Activated naive CD8-positive, alpha-beta T cell (primary cell): ENCODE measurements around the gene TARP.

ENCODE experiments used
- H3K27ac Mint-ChIP-seq: one replicate; pipeline ENCODE4 v1.8.0; 2021; ENCODE audit warnings: mixed read lengths
- H3K27me3 Mint-ChIP-seq: one replicate; pipeline ENCODE4 v1.8.0; 2021; ENCODE audit warnings: mixed read lengths
- H3K36me3 Mint-ChIP-seq: one replicate; pipeline ENCODE4 v1.8.0; 2021; ENCODE audit warnings: mixed read lengths
- H3K4me1 Mint-ChIP-seq: one replicate; pipeline ENCODE4 v1.8.0; 2021; ENCODE audit warnings: low read depth, mixed read lengths
- H3K4me3 Mint-ChIP-seq: one replicate; pipeline ENCODE4 v1.8.0; 2021; ENCODE audit warnings: mild to moderate bottlenecking, mixed read lengths
- H3K9me3 Mint-ChIP-seq: one replicate; pipeline ENCODE4 v1.8.0; 2021; ENCODE audit warnings: low read depth, mixed read lengths

The TARP gene

DNA sequence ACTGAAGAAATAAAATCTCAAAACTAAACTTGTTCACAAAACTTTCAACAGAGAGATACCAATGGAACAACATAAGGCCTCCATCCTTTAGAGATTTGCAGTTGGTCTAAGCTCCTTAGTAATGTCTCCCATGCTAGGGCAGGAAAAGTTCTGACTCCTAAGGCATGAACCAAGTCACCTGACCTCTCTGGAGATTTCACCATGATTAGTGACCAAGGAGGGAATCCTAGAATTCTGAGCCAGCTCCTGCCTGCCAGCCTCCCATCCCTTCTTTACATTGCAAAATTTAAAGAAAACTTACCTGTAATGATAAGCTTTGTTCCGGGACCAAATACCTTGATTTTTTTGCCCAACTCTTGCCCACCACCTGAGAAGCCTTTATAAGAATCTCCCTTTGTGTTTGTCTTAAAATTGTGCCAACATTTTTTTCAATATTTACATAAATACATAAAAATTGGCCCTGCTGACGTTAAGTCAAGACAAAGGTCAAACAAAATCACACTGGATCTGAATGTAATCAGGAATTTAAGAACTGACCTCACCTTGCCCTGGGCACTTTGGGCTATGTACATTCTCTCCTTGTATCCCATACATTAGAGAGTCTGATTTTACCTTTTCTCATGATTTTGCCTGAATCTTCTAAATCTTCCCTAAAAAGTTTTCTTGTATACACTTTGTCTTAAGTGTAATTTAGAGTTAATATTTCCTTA lies at the start of gene TARP:
Gene TARP, minus strand, starts transcription at position 351 of the 710 bp plus-strand sequence.
- Mint-ChIP-seq H3K36me3 (no peaks in the 10 kb centered on the region), H3K27ac (no peak within 1 kb of the TSS), H3K4me3 (no peak within 1 kb of the TSS), H3K9me3 (no peaks in the 10 kb centered on the region), H3K27me3 (no peaks in the 10 kb centered on the region), H3K4me1 (no peaks in the 10 kb centered on the region)

DNA sequence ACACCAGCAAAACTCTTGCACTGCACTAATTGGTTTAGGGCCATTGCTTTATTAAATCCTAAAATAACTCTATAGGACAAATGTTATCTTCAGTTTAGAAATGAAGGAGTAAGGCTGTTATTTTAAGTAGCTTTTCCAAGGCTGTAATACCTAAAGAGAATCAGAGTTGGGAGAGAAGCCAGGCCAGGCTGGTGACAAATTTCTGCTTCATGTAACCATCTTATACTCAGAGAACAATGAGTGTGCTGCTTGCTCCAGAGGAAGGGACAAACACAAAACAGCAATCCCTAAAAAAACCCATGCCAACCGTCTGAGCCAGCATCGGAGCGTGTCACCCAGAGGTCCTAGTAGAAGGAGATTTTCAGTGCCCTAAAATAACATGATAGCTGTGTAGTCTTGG lies 49.7 kb upstream of the TARP start:
- no peaks in the 10 kb centered on the region for H3K27me3 Mint-ChIP-seq
- no peak overlapping the region for H3K27ac Mint-ChIP-seq
- no peaks in the 10 kb centered on the region for H3K36me3 Mint-ChIP-seq
- no peak overlapping the region for H3K4me3 Mint-ChIP-seq
- no peaks in the 10 kb centered on the region for H3K9me3 Mint-ChIP-seq
- H3K4me1 Mint-ChIP-seq = peaks cover 33% of the 10 kb centered on the region

DNA sequence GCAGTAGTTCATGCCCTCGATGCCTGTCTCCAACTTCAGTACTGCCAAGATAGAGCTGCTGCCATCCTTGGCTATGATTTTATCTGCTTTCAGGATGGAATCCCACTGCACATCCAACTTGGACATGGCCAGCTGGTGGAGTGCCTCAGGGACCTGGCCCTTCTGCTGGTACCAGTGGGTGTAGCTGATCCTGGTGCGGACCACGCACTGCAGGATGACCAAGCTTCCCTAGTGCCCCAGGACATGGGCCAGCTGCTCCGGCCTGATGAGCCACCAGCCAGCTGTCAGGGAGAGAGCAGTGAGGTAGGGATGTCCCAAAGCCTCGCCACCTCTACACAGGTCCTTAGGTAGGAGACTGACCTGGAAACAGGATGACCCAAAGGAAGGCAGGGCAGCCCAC lies 49.0 kb upstream of the TARP start:
- Mint-ChIP-seq H3K36me3 (no peaks in the 10 kb centered on the region), H3K9me3 (no peaks in the 10 kb centered on the region), H3K4me3 (no peak overlapping the region), H3K4me1 (peaks cover 31% of the 10 kb centered on the region), H3K27me3 (no peaks in the 10 kb centered on the region), H3K27ac (no peak overlapping the region)

DNA sequence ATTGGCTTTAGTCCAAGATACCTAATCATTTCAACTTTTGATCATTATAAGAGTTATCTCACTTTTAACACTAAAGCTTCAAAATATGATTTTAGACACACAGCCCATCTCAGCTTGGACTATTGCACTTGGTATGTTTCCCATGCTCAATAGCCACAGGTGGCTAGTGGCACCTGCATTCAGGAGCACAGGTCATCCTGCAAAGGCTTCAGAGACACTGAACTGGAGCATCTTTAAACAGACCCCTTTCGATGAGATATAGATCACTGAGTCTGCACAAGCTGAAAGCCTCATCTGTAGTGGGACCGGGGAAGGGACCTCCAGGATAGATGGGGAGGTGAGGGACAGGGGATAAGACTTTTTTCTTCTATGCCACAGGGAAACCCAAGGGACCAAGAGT lies 48.5 kb upstream of the TARP start:
- Mint-ChIP-seq H3K27me3 (no peaks in the 10 kb centered on the region), H3K9me3 (no peaks in the 10 kb centered on the region), H3K27ac (no peak overlapping the region), H3K4me3 (no peak overlapping the region), H3K36me3 (no peaks in the 10 kb centered on the region), H3K4me1 (peaks cover 28% of the 10 kb centered on the region)

DNA sequence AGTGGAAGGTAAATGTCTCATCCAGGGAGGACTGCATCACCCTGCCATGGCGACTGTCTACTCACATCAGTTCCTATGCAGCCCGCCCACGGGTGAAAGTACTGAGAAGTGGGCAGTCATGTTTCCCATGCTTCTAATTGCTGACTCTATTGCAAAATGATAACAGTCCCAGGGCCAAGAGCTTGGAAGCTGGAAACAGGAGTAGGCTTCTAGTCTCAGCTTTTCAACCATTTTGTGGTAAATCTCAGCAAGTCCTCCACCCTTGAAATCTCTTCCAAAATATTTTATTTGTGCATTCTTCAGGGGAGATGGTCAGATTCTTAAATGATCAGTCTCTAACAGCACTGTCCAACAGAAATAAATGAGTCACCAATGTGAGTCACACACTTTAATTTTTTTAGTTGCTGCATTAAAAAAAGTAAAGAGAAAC lies 48.1 kb upstream of the TARP start:
- Mint-ChIP-seq H3K27me3 (no peaks in the 10 kb centered on the region), H3K9me3 (no peaks in the 10 kb centered on the region), H3K4me3 (no peak overlapping the region), H3K27ac (no peak overlapping the region), H3K36me3 (no peaks in the 10 kb centered on the region), H3K4me1 (peaks cover 27% of the 10 kb centered on the region)

DNA sequence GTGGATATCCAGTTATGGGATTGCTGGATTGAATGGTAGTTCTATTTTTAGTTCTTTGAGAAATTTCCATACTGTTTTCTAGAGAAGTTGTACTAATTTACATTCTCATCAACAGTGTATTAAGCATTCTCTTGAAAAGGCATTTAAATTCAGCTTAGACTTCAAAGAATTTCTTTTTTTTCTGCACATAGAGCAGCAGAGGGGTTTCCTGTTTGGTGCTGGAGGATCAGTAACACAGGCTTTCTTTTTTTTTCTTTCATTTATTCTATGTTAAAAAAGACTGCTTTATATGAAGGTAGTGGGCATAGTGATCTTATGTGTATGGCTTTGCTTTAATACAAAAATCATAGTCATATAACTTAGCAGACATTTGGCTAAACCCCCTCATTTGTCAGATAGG lies 47.6 kb upstream of the TARP start:
- H3K4me3 Mint-ChIP-seq = no peak overlapping the region
- H3K9me3 Mint-ChIP-seq = no peaks in the 10 kb centered on the region
- no peak overlapping the region for H3K27ac Mint-ChIP-seq
- peaks cover 27% of the 10 kb centered on the region for H3K4me1 Mint-ChIP-seq
- no peaks in the 10 kb centered on the region for H3K36me3 Mint-ChIP-seq
- no peaks in the 10 kb centered on the region for H3K27me3 Mint-ChIP-seq

DNA sequence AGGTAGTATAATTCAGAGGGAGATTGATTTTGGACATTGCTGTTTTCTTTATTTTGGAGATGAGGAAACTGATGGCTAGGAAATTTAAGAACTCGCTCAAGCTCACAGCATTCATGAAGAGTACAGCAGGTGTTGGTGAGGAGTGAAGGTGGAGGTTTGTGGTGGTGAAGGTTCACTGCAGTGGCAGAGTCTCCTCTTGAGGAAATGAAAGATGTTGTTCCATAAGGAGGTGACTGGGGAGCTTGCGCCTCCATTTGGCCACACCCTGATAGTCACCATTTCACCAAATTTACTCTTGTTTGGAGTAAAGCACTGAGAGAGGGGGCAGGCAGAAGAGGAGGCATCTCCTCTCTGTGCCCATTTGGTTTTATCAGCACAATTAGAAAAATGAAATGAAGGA lies 46.4 kb upstream of the TARP start:
- no peak overlapping the region for H3K4me3 Mint-ChIP-seq
- H3K9me3 Mint-ChIP-seq = no peaks in the 10 kb centered on the region
- peaks cover 27% of the 10 kb centered on the region for H3K4me1 Mint-ChIP-seq
- no peaks in the 10 kb centered on the region for H3K36me3 Mint-ChIP-seq
- peak overlapping the region; percentile 70 for H3K27ac Mint-ChIP-seq
- H3K27me3 Mint-ChIP-seq = no peaks in the 10 kb centered on the region

DNA sequence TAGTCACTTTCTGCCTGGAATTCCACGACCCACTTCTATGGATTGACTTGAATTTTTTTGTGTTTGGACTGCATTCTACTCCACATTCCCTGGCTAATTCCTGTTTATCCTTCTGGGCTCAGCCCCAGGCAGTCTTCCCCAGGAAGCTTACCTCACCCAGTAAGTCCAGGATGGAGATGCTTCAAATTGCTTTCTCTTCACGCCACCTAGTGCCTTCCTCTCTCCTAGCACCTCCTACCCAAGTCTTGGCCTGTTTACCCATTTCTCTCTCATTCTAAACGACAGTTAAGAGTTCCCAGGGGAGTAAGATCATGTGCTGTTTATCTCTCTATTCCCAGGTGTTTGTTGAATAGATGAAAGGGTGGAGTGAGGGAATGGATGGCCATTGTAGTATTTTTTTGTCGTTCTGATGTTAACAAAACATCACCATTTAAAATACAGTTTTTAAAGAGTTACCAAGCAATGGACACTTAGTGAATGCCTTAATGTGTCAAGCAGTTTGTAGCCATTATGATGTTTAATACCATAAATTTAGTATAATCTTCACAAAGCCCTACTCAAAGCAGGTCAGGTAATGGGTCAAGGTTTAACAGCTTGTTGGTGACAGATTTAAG lies 45.5 kb upstream of the TARP start:
- no peaks in the 10 kb centered on the region for H3K36me3 Mint-ChIP-seq
- peak overlapping the region; percentile 38 for H3K4me3 Mint-ChIP-seq
- no peaks in the 10 kb centered on the region for H3K27me3 Mint-ChIP-seq
- peak overlapping the region; percentile 43 for H3K27ac Mint-ChIP-seq
- no peaks in the 10 kb centered on the region for H3K9me3 Mint-ChIP-seq
- H3K4me1 Mint-ChIP-seq = peaks cover 27% of the 10 kb centered on the region

DNA sequence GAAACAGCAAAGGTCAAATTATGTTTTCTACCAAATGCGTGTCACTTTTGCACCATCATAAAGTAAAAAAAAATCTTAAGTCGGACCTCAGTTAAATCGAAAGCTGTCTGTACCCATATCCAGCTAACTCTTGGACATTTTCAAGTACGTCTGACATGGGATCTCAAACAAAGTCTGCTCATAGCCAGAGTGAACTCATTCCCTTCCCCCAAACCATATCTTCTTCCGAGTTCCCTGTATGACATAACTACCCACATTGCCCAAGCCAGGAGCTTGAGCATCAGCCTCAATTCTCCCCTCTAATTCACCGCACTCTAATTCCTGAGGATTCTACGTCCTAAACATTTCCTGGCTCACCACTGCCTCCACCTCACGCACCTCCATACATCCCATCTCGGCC lies 44.8 kb upstream of the TARP start:
- Mint-ChIP-seq H3K27ac (peak overlapping the region; percentile 43), H3K4me1 (peaks cover 27% of the 10 kb centered on the region), H3K27me3 (no peaks in the 10 kb centered on the region), H3K9me3 (no peaks in the 10 kb centered on the region), H3K36me3 (no peaks in the 10 kb centered on the region), H3K4me3 (peak overlapping the region; percentile 35)

DNA sequence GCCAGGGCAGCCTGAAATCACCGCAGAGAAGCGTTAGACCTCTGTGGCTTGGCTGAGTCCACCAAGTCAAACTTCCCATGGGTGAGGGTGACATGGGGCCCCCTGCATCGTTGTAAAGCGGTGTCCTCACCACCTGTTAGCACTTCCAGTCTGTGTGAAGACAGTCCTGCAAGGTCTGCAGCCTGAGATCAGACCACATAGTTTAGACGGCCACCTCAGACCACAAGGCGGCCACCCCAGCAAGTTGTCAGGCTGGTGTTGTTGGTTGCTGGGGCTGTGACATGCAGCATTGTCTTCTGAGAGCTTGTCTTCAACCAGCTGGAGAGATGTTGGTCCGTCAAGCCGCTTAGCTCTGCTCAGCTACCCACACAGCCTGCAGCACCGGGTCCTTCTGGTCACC lies 44.1 kb upstream of the TARP start:
- no peaks in the 10 kb centered on the region for H3K36me3 Mint-ChIP-seq
- H3K9me3 Mint-ChIP-seq = no peaks in the 10 kb centered on the region
- H3K27me3 Mint-ChIP-seq = no peaks in the 10 kb centered on the region
- H3K27ac Mint-ChIP-seq = no peak overlapping the region
- H3K4me3 Mint-ChIP-seq = no peak overlapping the region
- H3K4me1 Mint-ChIP-seq = peaks cover 27% of the 10 kb centered on the region

DNA sequence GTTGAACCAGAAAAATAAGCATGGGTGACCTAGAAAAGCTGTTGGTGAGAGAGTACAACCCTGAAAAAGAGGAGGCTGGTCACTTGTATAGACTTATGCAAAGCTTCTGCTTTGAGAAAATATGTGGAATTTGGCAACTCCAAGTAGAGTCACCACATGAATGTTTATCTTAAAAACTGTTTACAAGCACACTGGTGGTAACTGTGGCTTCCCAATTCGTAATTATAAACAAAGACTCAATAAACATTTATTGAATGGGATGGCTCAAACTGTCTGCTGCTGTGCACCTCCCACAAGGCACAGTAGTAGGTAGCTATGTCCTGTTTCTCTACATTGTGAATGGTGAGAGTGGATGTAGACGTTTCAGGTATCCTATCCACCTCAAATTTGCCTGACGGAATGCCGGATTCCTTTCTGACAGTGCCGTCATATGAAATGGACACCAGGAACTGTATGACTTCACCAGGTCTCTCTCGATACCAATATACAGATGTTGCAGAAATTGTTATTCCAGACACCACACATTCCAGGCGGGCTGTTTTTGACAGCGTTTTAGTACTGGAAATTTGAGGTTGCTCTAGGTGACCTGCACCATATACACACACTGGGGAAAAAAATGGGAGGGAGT lies 43.4 kb upstream of the TARP start:
- H3K27ac Mint-ChIP-seq = no peak overlapping the region
- H3K4me3 Mint-ChIP-seq = no peak overlapping the region
- no peaks in the 10 kb centered on the region for H3K27me3 Mint-ChIP-seq
- peaks cover 31% of the 10 kb centered on the region for H3K4me1 Mint-ChIP-seq
- no peaks in the 10 kb centered on the region for H3K9me3 Mint-ChIP-seq
- no peaks in the 10 kb centered on the region for H3K36me3 Mint-ChIP-seq

DNA sequence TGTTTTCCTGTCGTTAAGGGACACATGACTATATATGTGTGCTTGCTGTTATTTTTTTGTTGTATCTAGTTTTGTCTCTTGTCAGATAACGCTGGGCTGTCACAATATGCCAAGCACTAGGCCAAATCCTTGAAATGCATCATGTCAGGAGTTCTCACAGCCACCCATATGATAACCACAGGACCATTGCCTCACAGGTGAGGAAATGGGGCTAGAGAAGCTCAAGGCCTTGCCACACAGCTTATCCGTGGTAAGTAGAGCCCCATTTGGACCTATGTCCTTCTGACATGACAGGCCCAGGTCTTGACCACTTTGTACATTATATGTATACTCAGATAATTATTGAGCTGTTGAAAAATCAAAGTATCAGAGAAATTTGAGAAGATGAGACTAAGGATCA lies 42.0 kb upstream of the TARP start:
- Mint-ChIP-seq H3K4me3 (no peak overlapping the region), H3K9me3 (no peaks in the 10 kb centered on the region), H3K4me1 (peaks cover 22% of the 10 kb centered on the region), H3K36me3 (no peaks in the 10 kb centered on the region), H3K27ac (no peak overlapping the region), H3K27me3 (no peaks in the 10 kb centered on the region)

DNA sequence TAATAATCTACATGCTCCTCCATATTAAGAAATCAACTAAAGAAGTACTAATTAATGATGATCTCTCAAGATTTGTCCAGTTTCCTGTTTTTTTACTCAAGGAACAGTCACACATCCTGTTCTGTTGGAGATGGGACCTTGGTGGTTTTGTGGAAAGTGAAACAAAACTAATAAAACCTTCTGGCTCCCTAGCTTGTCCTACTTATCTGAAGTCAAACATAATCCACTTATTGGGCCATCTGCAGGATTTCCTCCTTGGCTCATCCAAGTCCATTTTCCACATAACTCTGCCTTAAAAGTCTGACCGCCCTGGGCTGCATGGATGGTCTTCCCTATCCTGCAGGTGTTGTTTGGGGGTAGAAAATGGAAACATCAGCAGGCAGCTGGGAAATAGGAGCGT lies 39.4 kb upstream of the TARP start:
- H3K27me3 Mint-ChIP-seq = no peaks in the 10 kb centered on the region
- no peaks in the 10 kb centered on the region for H3K36me3 Mint-ChIP-seq
- H3K4me1 Mint-ChIP-seq = peaks cover 17% of the 10 kb centered on the region
- no peak overlapping the region for H3K4me3 Mint-ChIP-seq
- no peaks in the 10 kb centered on the region for H3K9me3 Mint-ChIP-seq
- H3K27ac Mint-ChIP-seq = peak overlapping the region; percentile 22

DNA sequence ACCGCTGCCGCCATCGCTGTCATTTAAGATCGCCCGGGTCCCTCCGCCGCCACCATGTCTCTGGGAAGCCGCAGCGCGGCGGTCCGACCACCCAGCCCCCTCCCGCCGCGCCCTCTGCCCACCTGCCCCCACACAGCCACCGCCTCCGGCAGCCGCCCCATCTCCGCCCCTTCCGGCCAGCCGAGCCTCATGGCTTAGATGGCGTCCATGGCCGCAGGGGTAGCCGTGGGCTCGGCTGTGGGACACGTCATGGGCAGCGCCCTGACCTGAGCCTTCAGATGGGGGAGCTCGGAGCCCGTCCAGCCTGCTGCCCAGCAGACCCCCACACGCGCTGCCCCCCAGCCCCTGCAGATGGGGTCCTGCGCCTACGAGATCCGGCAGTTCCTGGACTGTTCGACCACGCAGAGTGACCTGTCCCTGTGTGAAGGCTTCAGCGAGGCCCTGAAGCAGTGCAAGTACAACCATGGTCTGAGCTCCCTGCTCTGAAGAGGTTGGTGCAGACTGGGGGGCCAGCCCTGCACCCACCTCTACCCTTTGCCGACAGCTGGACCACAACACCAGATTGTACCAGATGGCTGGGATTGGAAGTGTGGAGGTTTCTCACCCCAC lies 38.0 kb upstream of the TARP start:
- Mint-ChIP-seq H3K27ac (peak overlapping the region; percentile 77), H3K9me3 (no peaks in the 10 kb centered on the region), H3K36me3 (no peaks in the 10 kb centered on the region)

DNA sequence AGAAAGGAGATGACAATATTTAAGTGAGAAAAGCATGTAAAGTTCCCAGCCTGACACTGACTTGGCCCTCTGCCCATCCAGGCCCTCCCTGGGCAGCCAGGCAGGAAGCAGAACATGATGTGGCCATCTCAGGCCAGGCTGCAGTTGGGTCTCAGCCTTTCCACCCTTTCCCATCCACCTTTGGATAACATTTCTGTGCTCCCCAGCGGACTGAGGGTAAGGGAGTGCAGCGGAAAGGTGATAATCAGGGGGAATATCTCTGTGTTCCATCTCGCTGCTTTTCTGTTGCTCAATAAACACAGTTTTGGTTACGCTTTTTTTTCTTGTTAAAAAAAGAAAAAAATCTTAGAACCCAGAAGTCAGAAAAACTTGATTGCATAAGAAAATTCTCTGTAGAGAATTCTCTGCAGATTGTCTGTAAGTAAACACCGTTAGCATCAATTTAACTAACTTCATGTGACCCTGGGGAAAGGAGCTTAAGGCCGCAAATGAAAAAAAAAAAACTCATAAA lies 37.2 kb upstream of the TARP start:
- H3K27me3 Mint-ChIP-seq = no peaks in the 10 kb centered on the region
- peaks cover 20% of the 10 kb centered on the region for H3K4me1 Mint-ChIP-seq
- no peaks in the 10 kb centered on the region for H3K9me3 Mint-ChIP-seq
- peak overlapping the region; percentile 75 for H3K4me3 Mint-ChIP-seq
- no peaks in the 10 kb centered on the region for H3K36me3 Mint-ChIP-seq
- H3K27ac Mint-ChIP-seq = peak overlapping the region; percentile 68

More for the DNA sequence above, 38.0 kb upstream of the TARP start:
- peak overlapping the region; percentile 75 for H3K4me3 Mint-ChIP-seq
- peaks cover 20% of the 10 kb centered on the region for H3K4me1 Mint-ChIP-seq
- H3K27me3 Mint-ChIP-seq = no peaks in the 10 kb centered on the region
